Esophagus squamous epithelium (tissue), 5 donors: ENCODE measurements around the gene AHDC1. TPM values are rescaled to one million over a fixed set of nuclear protein-coding genes. Genes with fewer than 3 reads are reported as not detected.

Experiments used
- DNase-seq: peaks from one replicate; lab custom pipeline; 2025; lab: John Stamatoyannopoulos, UW
- H3K27ac ChIP-seq, 4 donors: fragments of 200-600 bp; sonication (generic); one replicate each; pipeline ENCODE4 v1.5.1; 2016 to 2019; ENCODE audit warnings: mild to moderate bottlenecking in 1 of 4
- H3K27me3 ChIP-seq, 4 donors: fragments of 200-600 bp; sonication (generic); 1 replicate in 3 of 4; 2 replicates in 1 of 4; pipeline versions ENCODE4 v1.5.1 to v1.6.0; 2017 to 2021; ENCODE audit warnings: antibody characterized with exemption in 1 of 4
- H3K36me3 ChIP-seq, 3 donors: fragments of 200-600 bp; sonication (generic); one replicate each; pipeline ENCODE4 v1.5.1; 2016 to 2019
- H3K4me1 ChIP-seq, 3 donors: fragments of 200-600 bp; sonication (generic); one replicate each; pipeline ENCODE4 v1.5.1; 2017 to 2019
- H3K4me3 ChIP-seq, 4 donors: fragments of 200-600 bp; sonication (generic); 1 replicate in 3 of 4; 2 replicates in 1 of 4; pipeline ENCODE4 v1.5.1; 2016 to 2019; ENCODE audit warnings: mild to moderate bottlenecking in 2 of 4, moderate library complexity in 1 of 4
- H3K9me3 ChIP-seq, 3 donors: fragments of 200-600 bp; sonication (generic); one replicate each; pipeline ENCODE4 v1.5.1; 2016 to 2019
- CTCF ChIP-seq, 6 experiments: fragments of 450-650 bp in 4 of 6; fragments of 200-600 bp in 2 of 6; sonication (generic) in 2 of 6; IDR thresholded peaks; one replicate each; pipeline ENCODE4 v1.5.1; 2016 to 2019; ENCODE audit warnings: antibody characterized with exemption in 6 of 6, mild to moderate bottlenecking in 4 of 6, moderate library complexity in 4 of 6
- POLR2A ChIP-seq, 4 donors: fragments of 450-650 bp; IDR thresholded peaks; one replicate each; pipeline ENCODE4 v1.6.1; 2017; ENCODE audit warnings: antibody characterized with exemption in 4 of 4, mild to moderate bottlenecking in 4 of 4, moderate library complexity in 3 of 4
- WGBS, 2 donors: methylation state at CpG; one replicate each; pipeline ENCODE4 v1.1.5; 2018; 5-methylcytosine and 5-hydroxymethylcytosine counted together
- intact Hi-C: fragments of 100-400 bp; cut with DNase I; formaldehyde crosslinking; loops from one replicate; pipeline ENCODE4 v1.15.0; 2022
- total RNA-seq, 4 donors: library from RNA; depleted of rRNA; stranded (reverse); fragments of >200 nt; gene quantifications; one replicate each; pipeline ENCODE4 v1.1.0, GENCODE V29; 2016
- donor health status: DM: yes; HTN: yes; CAD: no.

AHDC1 gene
- 100 to 1,000 TPM in 1 of 4 donors, 10 to 100 TPM in 3; 22.2 to 112 (median 30.6) TPM for total RNA-seq

- WGBS, 2 donors: 0% methylated on average over 12 to 18 of the region's 74 CpGs
- peak within 1 kb of the TSS; percentile 97 to 99 (median 98) for H3K27ac ChIP-seq
- H3K36me3 ChIP-seq: no peaks in the 10 kb centered on the region
- peaks cover 51 to 74% (median 57%) of the 10 kb centered on the region in 3 donors for H3K4me1 ChIP-seq
- peak within 1 kb of the TSS; percentile 94 to 98 (median 97) for H3K4me3 ChIP-seq
- no peaks in the 10 kb centered on the region for H3K27me3 ChIP-seq
- intact Hi-C loops: loop anchor here (5.0 to 10.0 kb wide), 3 partner anchors 47 to 199 kb away; no protein-coding TSS in a partner anchor
- TF ChIP-seq POLR2A (IDR thresholded peaks at IDR 0.05) (peak in 3 of 4 donors; percentile 72 to 94 (median 89)), CTCF (IDR thresholded peaks at IDR 0.05) (peak in 4 of 6 experiments; percentile 35 to 61 (median 50))
- DNase-seq: peak; percentile 63
- no peaks in the 10 kb centered on the region for H3K9me3 ChIP-seq
Observed at GRCh38 chr1:27603681-27604578, at the start of gene AHDC1. TSS of gene AHDC1 (minus strand) at chr1:27604144. CDS start at chr1:27552115, 52,029 bp downstream.

- 75 to 87% methylated on average over 5 of the region's 5 CpGs for WGBS, 2 donors
Observed at GRCh38 chr1:27652111-27652864, 48.3 kb upstream of the AHDC1 start.

GRCh38 chr1:27650539-27651175 is 46.7 kb upstream of the AHDC1 start:
- 43 to 55% methylated on average over 7 of the region's 7 CpGs for WGBS, 2 donors
- intact Hi-C loops: no loop called here
- no peaks in the 10 kb centered on the region for H3K9me3 ChIP-seq

More at GRCh38 chr1:27652111-27652864, 48.3 kb upstream of the AHDC1 start:
- no peak overlapping the region for H3K27ac ChIP-seq
- H3K27me3 ChIP-seq: no peaks in the 10 kb centered on the region
- H3K36me3 ChIP-seq: no peaks in the 10 kb centered on the region
- TF ChIP-seq CTCF (IDR thresholded peaks at IDR 0.05) (no peak), POLR2A (IDR thresholded peaks at IDR 0.05) (no peak)
- H3K4me1 ChIP-seq: peaks cover 10 to 39% (median 18%) of the 10 kb centered on the region in 3 donors
- no peak for DNase-seq
- intact Hi-C loops: no loop called here
- no peaks in the 10 kb centered on the region for H3K9me3 ChIP-seq
- H3K4me3 ChIP-seq: no peak overlapping the region

GRCh38 chr1:27650171-27650538 is 46.2 kb upstream of the AHDC1 start:
- DNase-seq: no peak
- no peak for TF ChIP-seq POLR2A (IDR thresholded peaks at IDR 0.05)
- no peak for TF ChIP-seq CTCF (IDR thresholded peaks at IDR 0.05)
- intact Hi-C loops: no loop called here
- Histone ChIP-seq H3K27me3 (no peaks in the 10 kb centered on the region), H3K27ac (peak overlapping the region; percentile 7 to 42 (median 26)), H3K4me3 (no peak overlapping the region), H3K36me3 (no peaks in the 10 kb centered on the region), H3K4me1 (peaks cover 0 to 31% (median 5%) of the 10 kb centered on the region in 3 donors), H3K9me3 (no peaks in the 10 kb centered on the region)
- WGBS, 2 donors: 33 to 40% methylated on average over 1 of the region's 1 CpG

More at GRCh38 chr1:27650539-27651175, 46.7 kb upstream of the AHDC1 start:
- DNase-seq: no peak
- Histone ChIP-seq H3K36me3 (no peaks in the 10 kb centered on the region), H3K4me3 (no peak overlapping the region), H3K27ac (peak overlapping the region in 3 of 4 donors; percentile 7 to 42 (median 34)), H3K4me1 (peaks cover 2 to 36% (median 9%) of the 10 kb centered on the region in 3 donors), H3K27me3 (no peaks in the 10 kb centered on the region)
- no peak for TF ChIP-seq POLR2A (IDR thresholded peaks at IDR 0.05)

GRCh38 chr1:27649306-27649635 is 45.3 kb upstream of the AHDC1 start:
- intact Hi-C loops: no loop called here
- TF ChIP-seq CTCF (IDR thresholded peaks at IDR 0.05): no peak
- TF ChIP-seq POLR2A (IDR thresholded peaks at IDR 0.05): no peak
- WGBS, 2 donors: 84 to 87% methylated on average over 7 to 11 of the region's 11 CpGs
- Histone ChIP-seq H3K27ac (no peak overlapping the region), H3K4me1 (peaks cover 0 to 29% (median 5%) of the 10 kb centered on the region in 3 donors), H3K27me3 (no peaks in the 10 kb centered on the region), H3K36me3 (no peaks in the 10 kb centered on the region), H3K9me3 (no peaks in the 10 kb centered on the region), H3K4me3 (no peak overlapping the region)
- DNase-seq: no peak
